Measurements from ENCODE around the gene OR56A5.

The OR56A5 gene

GRCh38 chr11:5923427-5923776 is 44.9 kb downstream of the OR56A5 start:
- Histone ChIP-seq H3K27ac (no peak overlapping the region), H3K79me2 (no peaks in the 10 kb centered on the region), H3K9me3 (ENCODE audit: control insufficient read depth, low read length) (no peaks in the 10 kb centered on the region), H3K4me1 (no peaks in the 10 kb centered on the region), H3K36me3 (ENCODE audit: control insufficient read depth, insufficient read depth, low read length) (no peaks in the 10 kb centered on the region), H3K9ac (no peak overlapping the region), H3K27me3 (ENCODE audit: control insufficient read depth, insufficient read depth, low read length) (no peaks in the 10 kb centered on the region), H3K4me2 (ENCODE audit: low read length) (no peak overlapping the region), H2AFZ (no peak overlapping the region), H3K4me3 (ENCODE audit: low read depth, low read length) (no peak overlapping the region)
- TF ChIP-seq, protein P1, sequence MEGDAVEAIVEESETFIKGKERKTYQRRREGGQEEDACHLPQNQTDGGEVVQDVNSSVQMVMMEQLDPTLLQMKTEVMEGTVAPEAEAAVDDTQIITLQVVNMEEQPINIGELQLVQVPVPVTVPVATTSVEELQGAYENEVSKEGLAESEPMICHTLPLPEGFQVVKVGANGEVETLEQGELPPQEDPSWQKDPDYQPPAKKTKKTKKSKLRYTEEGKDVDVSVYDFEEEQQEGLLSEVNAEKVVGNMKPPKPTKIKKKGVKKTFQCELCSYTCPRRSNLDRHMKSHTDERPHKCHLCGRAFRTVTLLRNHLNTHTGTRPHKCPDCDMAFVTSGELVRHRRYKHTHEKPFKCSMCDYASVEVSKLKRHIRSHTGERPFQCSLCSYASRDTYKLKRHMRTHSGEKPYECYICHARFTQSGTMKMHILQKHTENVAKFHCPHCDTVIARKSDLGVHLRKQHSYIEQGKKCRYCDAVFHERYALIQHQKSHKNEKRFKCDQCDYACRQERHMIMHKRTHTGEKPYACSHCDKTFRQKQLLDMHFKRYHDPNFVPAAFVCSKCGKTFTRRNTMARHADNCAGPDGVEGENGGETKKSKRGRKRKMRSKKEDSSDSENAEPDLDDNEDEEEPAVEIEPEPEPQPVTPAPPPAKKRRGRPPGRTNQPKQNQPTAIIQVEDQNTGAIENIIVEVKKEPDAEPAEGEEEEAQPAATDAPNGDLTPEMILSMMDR (IDR thresholded peaks at IDR 0.05), result no peak

DNA sequence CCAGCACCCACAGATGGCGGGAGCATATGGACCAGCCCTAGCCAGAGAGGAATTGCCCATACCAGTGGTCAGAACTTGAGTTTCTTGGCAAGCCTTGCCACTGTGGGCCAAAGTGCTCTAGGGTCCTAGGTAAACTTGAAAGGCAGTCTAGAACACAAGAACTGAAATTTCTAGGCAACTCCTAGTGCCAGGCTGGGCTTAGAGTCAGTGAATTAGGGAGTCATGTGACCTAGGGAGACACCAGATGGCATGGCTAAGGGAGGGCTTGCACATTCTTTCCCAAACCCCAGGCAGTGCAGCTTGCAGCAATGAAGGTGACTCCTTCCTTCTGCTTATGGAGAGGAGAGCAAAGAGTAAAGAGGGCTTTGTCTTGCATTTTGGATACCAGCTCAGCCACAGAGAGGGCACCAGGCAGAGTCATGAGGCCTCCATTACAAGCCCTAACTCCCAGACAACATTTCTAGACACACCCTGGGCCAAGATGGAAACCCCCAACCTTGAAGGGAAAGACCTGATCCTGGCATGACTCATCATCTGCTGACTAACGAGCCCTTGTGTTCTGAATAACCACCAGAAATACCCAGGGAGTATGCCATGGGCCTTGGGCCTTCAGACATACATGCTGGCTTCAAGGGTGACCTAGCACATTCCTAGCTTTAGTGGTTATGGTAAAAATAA is 45.4 kb downstream of the OR56A5 start:
- H2AFZ ChIP-seq, result no peak overlapping the region
- H3K27ac ChIP-seq, result no peak overlapping the region
- H3K27me3 ChIP-seq (ENCODE audit: control insufficient read depth, insufficient read depth, low read length), result no peaks in the 10 kb centered on the region
- no peaks in the 10 kb centered on the region for H3K9me3 ChIP-seq (ENCODE audit: control insufficient read depth, low read length)
- H3K4me1 ChIP-seq, result no peaks in the 10 kb centered on the region
- H3K4me2 ChIP-seq (ENCODE audit: low read length), result no peak overlapping the region
- TF ChIP-seq, protein P1 (IDR thresholded peaks at IDR 0.05), result no peak
- H3K4me3 ChIP-seq (ENCODE audit: low read depth, low read length), result no peak overlapping the region
- no peaks in the 10 kb centered on the region for H3K79me2 ChIP-seq
- no peaks in the 10 kb centered on the region for H3K36me3 ChIP-seq (ENCODE audit: control insufficient read depth, insufficient read depth, low read length)
- no peak overlapping the region for H3K9ac ChIP-seq
